Tibial nerve (tissue), 4 donors: ENCODE measurements around the gene PPP1R14B. TPM values are rescaled to one million over a fixed set of nuclear protein-coding genes. Genes with fewer than 3 reads are reported as not detected.

Source experiments
- DNase-seq, 2 donors: peaks; one replicate each; pipeline ENCODE4 v3.0.0-alpha.2; 2019; ENCODE audit warnings: low spot score in 2 of 2
- H3K27ac ChIP-seq, 4 donors: fragments of 200-600 bp; sonication (generic) in 3 of 4; one replicate each; pipeline ENCODE4 v1.5.1; 2017 to 2019; ENCODE audit warnings: mild to moderate bottlenecking in 1 of 4
- H3K27me3 ChIP-seq, 2 donors: fragments of 200-600 bp; sonication (generic) in 1 of 2; one replicate each; pipeline versions ENCODE4 v1.5.1 to v1.6.0; 2017 to 2019
- H3K36me3 ChIP-seq, 3 donors: fragments of 200-600 bp; sonication (generic); one replicate each; pipeline ENCODE4 v1.5.1; 2018 to 2019
- H3K4me1 ChIP-seq, 4 donors: fragments of 200-600 bp; sonication (generic) in 3 of 4; one replicate each; pipeline ENCODE4 v1.5.1; 2017 to 2019
- H3K4me3 ChIP-seq, 4 donors: fragments of 200-600 bp; sonication (generic) in 3 of 4; one replicate each; pipeline ENCODE4 v1.5.1; 2017 to 2019; ENCODE audit warnings: mild to moderate bottlenecking in 1 of 4, moderate library complexity in 1 of 4
- H3K9me3 ChIP-seq, 4 donors: fragments of 200-600 bp; sonication (generic) in 3 of 4; one replicate each; pipeline ENCODE4 v1.5.1; 2017 to 2019
- EP300 ChIP-seq, 2 donors: sonication (generic); formaldehyde crosslinking; IDR thresholded peaks; one replicate each; pipeline ENCODE4 v1.6.1; 2017; ENCODE audit warnings: antibody characterized with exemption in 2 of 2, mild to moderate bottlenecking in 1 of 2
- POLR2A ChIP-seq, 2 donors: fragments of 450-650 bp; IDR thresholded peaks; one replicate each; pipeline ENCODE4 v1.6.1; 2017; ENCODE audit warnings: antibody characterized with exemption in 2 of 2, mild to moderate bottlenecking in 2 of 2, moderate library complexity in 2 of 2
- WGBS, 2 donors: methylation state at CpG; one replicate each; pipeline ENCODE4 v1.1.5; 2018; 5-methylcytosine and 5-hydroxymethylcytosine counted together
- total RNA-seq, 4 donors: library from RNA; depleted of rRNA; stranded (reverse); fragments of >200 nt; gene quantifications; one replicate each; pipeline ENCODE4 v1.1.0, GENCODE V29; 2016
- TF ChIP-seq, protein P1 (sequence below), 5 experiments: fragments of 200-600 bp in 3 of 5; fragments of 450-650 bp in 2 of 5; sonication (generic) in 3 of 5; IDR thresholded peaks; one replicate each; pipeline ENCODE4 v1.5.1; 2016 to 2019; ENCODE audit warnings: antibody characterized with exemption in 5 of 5, mild to moderate bottlenecking in 3 of 5, moderate library complexity in 2 of 5

Gene PPP1R14B
- total RNA-seq, 4 donors from 2014 or later = 79.7 to 187 (median 91.4) TPM

GRCh38 chr11:64245797-64246620 is 734 bp downstream of the PPP1R14B start:
- H3K4me1 ChIP-seq = peaks cover 0 to 80% (median 32%) of the 10 kb centered on the region in 4 donors
- peak overlapping the region; percentile 44 to 80 (median 70) for H3K4me3 ChIP-seq
- TF ChIP-seq POLR2A (IDR thresholded peaks at IDR 0.05) = no peak
- TF ChIP-seq, protein P1, sequence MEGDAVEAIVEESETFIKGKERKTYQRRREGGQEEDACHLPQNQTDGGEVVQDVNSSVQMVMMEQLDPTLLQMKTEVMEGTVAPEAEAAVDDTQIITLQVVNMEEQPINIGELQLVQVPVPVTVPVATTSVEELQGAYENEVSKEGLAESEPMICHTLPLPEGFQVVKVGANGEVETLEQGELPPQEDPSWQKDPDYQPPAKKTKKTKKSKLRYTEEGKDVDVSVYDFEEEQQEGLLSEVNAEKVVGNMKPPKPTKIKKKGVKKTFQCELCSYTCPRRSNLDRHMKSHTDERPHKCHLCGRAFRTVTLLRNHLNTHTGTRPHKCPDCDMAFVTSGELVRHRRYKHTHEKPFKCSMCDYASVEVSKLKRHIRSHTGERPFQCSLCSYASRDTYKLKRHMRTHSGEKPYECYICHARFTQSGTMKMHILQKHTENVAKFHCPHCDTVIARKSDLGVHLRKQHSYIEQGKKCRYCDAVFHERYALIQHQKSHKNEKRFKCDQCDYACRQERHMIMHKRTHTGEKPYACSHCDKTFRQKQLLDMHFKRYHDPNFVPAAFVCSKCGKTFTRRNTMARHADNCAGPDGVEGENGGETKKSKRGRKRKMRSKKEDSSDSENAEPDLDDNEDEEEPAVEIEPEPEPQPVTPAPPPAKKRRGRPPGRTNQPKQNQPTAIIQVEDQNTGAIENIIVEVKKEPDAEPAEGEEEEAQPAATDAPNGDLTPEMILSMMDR (IDR thresholded peaks at IDR 0.05) = no peak
- no peak for TF ChIP-seq EP300 (IDR thresholded peaks at IDR 0.05)
- no peaks in the 10 kb centered on the region for H3K27me3 ChIP-seq
- peak overlapping the region; percentile 46 to 92 (median 84) for H3K27ac ChIP-seq
- DNase-seq = peak; percentile 58
- H3K9me3 ChIP-seq = no peaks in the 10 kb centered on the region
- 1% methylated on average over 38 to 43 of the region's 46 CpGs for WGBS, 2 donors
- peaks cover 0 to 18% (median 0%) of the 10 kb centered on the region in 3 donors for H3K36me3 ChIP-seq

GRCh38 chr11:64245401-64245796 is 1.3 kb downstream of the PPP1R14B start:
- DNase-seq = no peak
- Histone ChIP-seq H3K27ac (peak overlapping the region; percentile 46 to 92 (median 84)), H3K4me1 (peaks cover 0 to 76% (median 27%) of the 10 kb centered on the region in 4 donors), H3K36me3 (peaks cover 0 to 18% (median 0%) of the 10 kb centered on the region in 3 donors), H3K9me3 (no peaks in the 10 kb centered on the region), H3K27me3 (no peaks in the 10 kb centered on the region), H3K4me3 (peak overlapping the region; percentile 44 to 80 (median 70))
- 0 to 2% methylated on average over 3 to 6 of the region's 6 CpGs for WGBS, 2 donors
- TF ChIP-seq EP300 (IDR thresholded peaks at IDR 0.05) (no peak), POLR2A (IDR thresholded peaks at IDR 0.05) (no peak)
- TF ChIP-seq, protein P1 (IDR thresholded peaks at IDR 0.05) = no peak

DNA sequence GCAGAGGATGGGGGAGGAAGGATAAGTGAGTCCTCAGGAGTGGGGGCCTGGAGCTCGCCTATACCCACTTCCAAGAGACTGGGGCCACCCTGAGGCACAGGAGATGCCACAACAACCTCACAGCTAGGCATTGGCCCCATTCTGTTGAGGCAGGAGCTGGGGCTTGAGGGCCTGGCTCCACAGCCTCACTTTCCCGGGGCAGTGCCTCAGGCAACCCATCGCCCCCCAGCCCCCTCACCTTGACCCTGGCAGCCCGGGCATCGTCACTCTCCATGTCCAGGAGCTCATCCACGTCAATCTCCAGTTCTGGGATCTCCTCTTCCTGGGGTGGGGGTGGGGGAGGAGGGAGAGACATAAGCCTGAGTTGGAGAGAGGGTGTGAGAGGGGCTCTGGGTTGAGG is 1.8 kb downstream of the PPP1R14B start:
- H3K27me3 ChIP-seq = no peaks in the 10 kb centered on the region
- peaks cover 0 to 77% (median 31%) of the 10 kb centered on the region in 4 donors for H3K4me1 ChIP-seq
- H3K27ac ChIP-seq = peak overlapping the region in 3 of 4 donors; percentile 83 to 92 (median 84)
- DNase-seq = no peak
- H3K9me3 ChIP-seq = no peaks in the 10 kb centered on the region
- TF ChIP-seq POLR2A (IDR thresholded peaks at IDR 0.05) = no peak
- TF ChIP-seq EP300 (IDR thresholded peaks at IDR 0.05) = no peak
- TF ChIP-seq, protein P1 (IDR thresholded peaks at IDR 0.05) = no peak
- H3K36me3 ChIP-seq = peaks cover 0 to 18% (median 0%) of the 10 kb centered on the region in 3 donors
- peak overlapping the region; percentile 44 to 80 (median 70) for H3K4me3 ChIP-seq
- 0 to 15% methylated on average over 1 to 6 of the region's 6 CpGs for WGBS, 2 donors

- DNase-seq = no peak
- Histone ChIP-seq H3K9me3 (no peaks in the 10 kb centered on the region), H3K27me3 (no peaks in the 10 kb centered on the region), H3K4me1 (peaks cover 0 to 73% (median 32%) of the 10 kb centered on the region in 4 donors), H3K27ac (peak overlapping the region in 1 of 4 donors; percentile 16), H3K36me3 (peaks cover 0 to 20% (median 0%) of the 10 kb centered on the region in 3 donors), H3K4me3 (no peak overlapping the region)
- 33 to 43% methylated on average over 5 of the region's 5 CpGs for WGBS, 2 donors
- TF ChIP-seq EP300 (IDR thresholded peaks at IDR 0.05) (no peak), POLR2A (IDR thresholded peaks at IDR 0.05) (no peak)
Measured at GRCh38 chr11:64244107-64244506, 2.6 kb downstream of the PPP1R14B start.

DNA sequence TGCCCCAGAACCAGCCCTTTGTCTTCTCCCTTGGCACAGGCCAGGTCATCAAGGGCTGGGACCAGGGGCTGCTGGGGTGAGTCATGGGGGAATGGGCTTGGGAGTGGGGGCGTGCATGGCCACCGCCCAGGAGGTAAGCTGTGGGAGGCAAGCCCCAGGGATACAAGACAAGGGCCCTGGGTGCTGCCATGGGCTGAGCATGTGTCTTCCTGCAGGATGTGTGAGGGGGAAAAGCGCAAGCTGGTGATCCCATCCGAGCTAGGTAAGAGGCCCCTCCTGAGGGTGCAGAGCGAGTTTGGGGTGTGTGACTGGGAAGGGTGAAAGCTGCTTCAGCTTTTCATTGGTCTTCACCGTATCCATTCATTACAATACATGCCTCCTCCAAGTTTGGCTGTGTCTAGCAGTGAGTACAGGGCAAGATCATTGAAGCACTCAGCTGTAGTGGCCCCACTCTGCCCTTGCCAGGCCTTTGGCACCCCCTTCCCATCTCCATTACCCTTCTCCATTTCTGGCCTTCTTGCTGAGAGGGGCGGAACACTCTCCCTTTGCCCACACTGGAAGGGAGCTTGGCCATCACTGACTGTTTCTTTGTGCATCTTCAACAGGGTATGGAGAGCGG is 3.4 kb downstream of the PPP1R14B start:
- peak overlapping the region in 1 of 4 donors; percentile 100 for H3K27ac ChIP-seq

More for the DNA sequence above, 3.4 kb downstream of the PPP1R14B start:
- Histone ChIP-seq H3K4me3 (no peak overlapping the region), H3K27me3 (no peaks in the 10 kb centered on the region), H3K9me3 (no peaks in the 10 kb centered on the region), H3K4me1 (peaks cover 0 to 66% (median 34%) of the 10 kb centered on the region in 4 donors), H3K36me3 (peaks cover 0 to 28% (median 3%) of the 10 kb centered on the region in 3 donors)
- no peak for DNase-seq
- no peak for TF ChIP-seq POLR2A (IDR thresholded peaks at IDR 0.05)
- TF ChIP-seq, protein P1 (IDR thresholded peaks at IDR 0.05) = no peak
- TF ChIP-seq EP300 (IDR thresholded peaks at IDR 0.05) = no peak
- 76 to 81% methylated on average over 8 of the region's 8 CpGs for WGBS, 2 donors
